Measurements from ENCODE around the gene UBR4.

Gene UBR4

GRCh38 chr1:19199969-19200604, 10.0 kb downstream of the UBR4 start:
- H3K9ac ChIP-seq (ENCODE audit: low read depth, low read length) = no peak overlapping the region
- no peaks in the 10 kb centered on the region for H3K9me3 ChIP-seq (ENCODE audit: control insufficient read depth, insufficient read depth, low read length)
- H3K36me3 ChIP-seq (ENCODE audit: control insufficient read depth, insufficient read depth, low read length) = peaks cover 20% of the 10 kb centered on the region
- H3K4me3 ChIP-seq (ENCODE audit: low read depth, low read length) = no peak overlapping the region
- no peaks in the 10 kb centered on the region for H3K27me3 ChIP-seq (ENCODE audit: control insufficient read depth, insufficient read depth, low read length)
- no peaks in the 10 kb centered on the region for H3K4me1 ChIP-seq (ENCODE audit: control insufficient read depth, insufficient read depth, low read length)

GRCh38 chr1:19199329-19199968, 10.6 kb downstream of the UBR4 start:
- Histone ChIP-seq H3K36me3 (ENCODE audit: control insufficient read depth, insufficient read depth, low read length) (peaks cover 20% of the 10 kb centered on the region), H3K9ac (ENCODE audit: low read depth, low read length) (no peak overlapping the region), H3K9me3 (ENCODE audit: control insufficient read depth, insufficient read depth, low read length) (no peaks in the 10 kb centered on the region), H3K4me3 (ENCODE audit: low read depth, low read length) (no peak overlapping the region), H3K4me1 (ENCODE audit: control insufficient read depth, insufficient read depth, low read length) (no peaks in the 10 kb centered on the region), H3K27me3 (ENCODE audit: control insufficient read depth, insufficient read depth, low read length) (no peaks in the 10 kb centered on the region)

GRCh38 chr1:19198820-19199219, 11.2 kb downstream of the UBR4 start:
- Histone ChIP-seq H3K9ac (ENCODE audit: low read depth, low read length) (no peak overlapping the region), H3K36me3 (ENCODE audit: control insufficient read depth, insufficient read depth, low read length) (peaks cover 20% of the 10 kb centered on the region), H3K9me3 (ENCODE audit: control insufficient read depth, insufficient read depth, low read length) (no peaks in the 10 kb centered on the region), H3K4me3 (ENCODE audit: low read depth, low read length) (no peak overlapping the region), H3K27me3 (ENCODE audit: control insufficient read depth, insufficient read depth, low read length) (no peaks in the 10 kb centered on the region), H3K4me1 (ENCODE audit: control insufficient read depth, insufficient read depth, low read length) (no peaks in the 10 kb centered on the region)

GRCh38 chr1:19197845-19198244, 12.2 kb downstream of the UBR4 start:
- H3K36me3 ChIP-seq (ENCODE audit: control insufficient read depth, insufficient read depth, low read length) = peaks cover 29% of the 10 kb centered on the region
- H3K9me3 ChIP-seq (ENCODE audit: control insufficient read depth, insufficient read depth, low read length) = no peaks in the 10 kb centered on the region
- H3K27me3 ChIP-seq (ENCODE audit: control insufficient read depth, insufficient read depth, low read length) = no peaks in the 10 kb centered on the region
- H3K4me1 ChIP-seq (ENCODE audit: control insufficient read depth, insufficient read depth, low read length) = no peaks in the 10 kb centered on the region
- no peak overlapping the region for H3K9ac ChIP-seq (ENCODE audit: low read depth, low read length)
- H3K4me3 ChIP-seq (ENCODE audit: low read depth, low read length) = no peak overlapping the region

- H3K9me3 ChIP-seq (ENCODE audit: control insufficient read depth, insufficient read depth, low read length) = no peaks in the 10 kb centered on the region
- H3K4me1 ChIP-seq (ENCODE audit: control insufficient read depth, insufficient read depth, low read length) = no peaks in the 10 kb centered on the region
- no peak overlapping the region for H3K9ac ChIP-seq (ENCODE audit: low read depth, low read length)
- H3K27me3 ChIP-seq (ENCODE audit: control insufficient read depth, insufficient read depth, low read length) = no peaks in the 10 kb centered on the region
- H3K4me3 ChIP-seq (ENCODE audit: low read depth, low read length) = no peak overlapping the region
- peaks cover 35% of the 10 kb centered on the region for H3K36me3 ChIP-seq (ENCODE audit: control insufficient read depth, insufficient read depth, low read length)
Measured at GRCh38 chr1:19196331-19196730, 13.7 kb downstream of the UBR4 start.

- Histone ChIP-seq H3K4me3 (ENCODE audit: low read depth, low read length) (no peak overlapping the region), H3K36me3 (ENCODE audit: control insufficient read depth, insufficient read depth, low read length) (peaks cover 44% of the 10 kb centered on the region)
Measured at GRCh38 chr1:19193004-19193403, 17.1 kb downstream of the UBR4 start.

GRCh38 chr1:19191811-19192210, 18.3 kb downstream of the UBR4 start:
- no peaks in the 10 kb centered on the region for H3K9me3 ChIP-seq (ENCODE audit: control insufficient read depth, insufficient read depth, low read length)
- no peaks in the 10 kb centered on the region for H3K4me1 ChIP-seq (ENCODE audit: control insufficient read depth, insufficient read depth, low read length)
- peaks cover 38% of the 10 kb centered on the region for H3K36me3 ChIP-seq (ENCODE audit: control insufficient read depth, insufficient read depth, low read length)

More at GRCh38 chr1:19193004-19193403, 17.1 kb downstream of the UBR4 start:
- Histone ChIP-seq H3K27me3 (ENCODE audit: control insufficient read depth, insufficient read depth, low read length) (no peaks in the 10 kb centered on the region), H3K9ac (ENCODE audit: low read depth, low read length) (no peak overlapping the region), H3K9me3 (ENCODE audit: control insufficient read depth, insufficient read depth, low read length) (no peaks in the 10 kb centered on the region), H3K4me1 (ENCODE audit: control insufficient read depth, insufficient read depth, low read length) (no peaks in the 10 kb centered on the region)

GRCh38 chr1:19190468-19190867, 19.6 kb downstream of the UBR4 start:
- no peaks in the 10 kb centered on the region for H3K9me3 ChIP-seq (ENCODE audit: control insufficient read depth, insufficient read depth, low read length)
- no peak overlapping the region for H3K4me3 ChIP-seq (ENCODE audit: low read depth, low read length)
- H3K36me3 ChIP-seq (ENCODE audit: control insufficient read depth, insufficient read depth, low read length) = peaks cover 40% of the 10 kb centered on the region
- H3K27me3 ChIP-seq (ENCODE audit: control insufficient read depth, insufficient read depth, low read length) = no peaks in the 10 kb centered on the region
- H3K4me1 ChIP-seq (ENCODE audit: control insufficient read depth, insufficient read depth, low read length) = no peaks in the 10 kb centered on the region
- no peak overlapping the region for H3K9ac ChIP-seq (ENCODE audit: low read depth, low read length)

More at GRCh38 chr1:19191811-19192210, 18.3 kb downstream of the UBR4 start:
- H3K27me3 ChIP-seq (ENCODE audit: control insufficient read depth, insufficient read depth, low read length) = no peaks in the 10 kb centered on the region
- H3K9ac ChIP-seq (ENCODE audit: low read depth, low read length) = no peak overlapping the region
- no peak overlapping the region for H3K4me3 ChIP-seq (ENCODE audit: low read depth, low read length)

- no peaks in the 10 kb centered on the region for H3K27me3 ChIP-seq (ENCODE audit: control insufficient read depth, insufficient read depth, low read length)
- H3K4me1 ChIP-seq (ENCODE audit: control insufficient read depth, insufficient read depth, low read length) = no peaks in the 10 kb centered on the region
- H3K9ac ChIP-seq (ENCODE audit: low read depth, low read length) = no peak overlapping the region
- H3K9me3 ChIP-seq (ENCODE audit: control insufficient read depth, insufficient read depth, low read length) = no peaks in the 10 kb centered on the region
- H3K4me3 ChIP-seq (ENCODE audit: low read depth, low read length) = no peak overlapping the region
- peaks cover 45% of the 10 kb centered on the region for H3K36me3 ChIP-seq (ENCODE audit: control insufficient read depth, insufficient read depth, low read length)
Measured at GRCh38 chr1:19189270-19189669, 20.8 kb downstream of the UBR4 start.

- Histone ChIP-seq H3K27me3 (ENCODE audit: control insufficient read depth, insufficient read depth, low read length) (no peaks in the 10 kb centered on the region), H3K9me3 (ENCODE audit: control insufficient read depth, insufficient read depth, low read length) (no peaks in the 10 kb centered on the region), H3K9ac (ENCODE audit: low read depth, low read length) (no peak overlapping the region), H3K36me3 (ENCODE audit: control insufficient read depth, insufficient read depth, low read length) (peaks cover 44% of the 10 kb centered on the region), H3K4me3 (ENCODE audit: low read depth, low read length) (no peak overlapping the region), H3K4me1 (ENCODE audit: control insufficient read depth, insufficient read depth, low read length) (no peaks in the 10 kb centered on the region)
Measured at GRCh38 chr1:19187852-19188251, 22.2 kb downstream of the UBR4 start.

- H3K27me3 ChIP-seq (ENCODE audit: control insufficient read depth, insufficient read depth, low read length) = no peaks in the 10 kb centered on the region
- no peaks in the 10 kb centered on the region for H3K9me3 ChIP-seq (ENCODE audit: control insufficient read depth, insufficient read depth, low read length)
- H3K9ac ChIP-seq (ENCODE audit: low read depth, low read length) = no peak overlapping the region
- no peaks in the 10 kb centered on the region for H3K4me1 ChIP-seq (ENCODE audit: control insufficient read depth, insufficient read depth, low read length)
- H3K36me3 ChIP-seq (ENCODE audit: control insufficient read depth, insufficient read depth, low read length) = peaks cover 47% of the 10 kb centered on the region
- H3K4me3 ChIP-seq (ENCODE audit: low read depth, low read length) = no peak overlapping the region
Measured at GRCh38 chr1:19186001-19186400, 24.1 kb downstream of the UBR4 start.

- Histone ChIP-seq H3K4me1 (ENCODE audit: control insufficient read depth, insufficient read depth, low read length) (no peaks in the 10 kb centered on the region), H3K27me3 (ENCODE audit: control insufficient read depth, insufficient read depth, low read length) (no peaks in the 10 kb centered on the region), H3K4me3 (ENCODE audit: low read depth, low read length) (no peak overlapping the region), H3K9me3 (ENCODE audit: control insufficient read depth, insufficient read depth, low read length) (no peaks in the 10 kb centered on the region), H3K9ac (ENCODE audit: low read depth, low read length) (no peak overlapping the region), H3K36me3 (ENCODE audit: control insufficient read depth, insufficient read depth, low read length) (peaks cover 52% of the 10 kb centered on the region)
Measured at GRCh38 chr1:19182223-19182622, 27.8 kb downstream of the UBR4 start.

Measured in iPS-15b (cell line).